Stimulated activated CD4-positive, alpha-beta T cell treated with anti-CD3 and anti-CD28 coated beads, Interleukin-12 subunit alpha, Interleukin-12 subunit beta, amount 100 ng/mL, for 48 hours (primary cell): Measurements from ENCODE around the gene ITGA8.

Experiments used
- DNase-seq, 3 donors: peaks; one replicate each; pipeline ENCODE4 v3.0.0-alpha.2; 2020; ENCODE audit warnings: low read depth in 2 of 3, low spot score in 1 of 3

The ITGA8 gene

GRCh38 chr10:15737656-15738055 is 17.9 kb upstream of the ITGA8 start:
- no peak for DNase-seq

- no peak for DNase-seq
Observed at GRCh38 chr10:15735763-15736162, 16.0 kb upstream of the ITGA8 start.

GRCh38 chr10:15730341-15730740 is 10.6 kb upstream of the ITGA8 start:
- no peak for DNase-seq

- no peak for DNase-seq
Observed at GRCh38 chr10:15729890-15730289, 10.2 kb upstream of the ITGA8 start.

GRCh38 chr10:15726042-15726441 is 6.3 kb upstream of the ITGA8 start:
- DNase-seq: no peak

- DNase-seq: no peak
Observed at GRCh38 chr10:15725603-15726002, 5.9 kb upstream of the ITGA8 start.

GRCh38 chr10:15724683-15725082 is 5.0 kb upstream of the ITGA8 start:
- DNase-seq: no peak

- DNase-seq: no peak
Observed at GRCh38 chr10:15723803-15724202, 4.1 kb upstream of the ITGA8 start.

GRCh38 chr10:15720635-15721287 is 1.0 kb upstream of the ITGA8 start:
- no peak for DNase-seq

GRCh38 chr10:15719049-15719898 is 448 bp downstream of the ITGA8 start:
- no peak for DNase-seq

GRCh38 chr10:15718694-15719048 is 1.1 kb downstream of the ITGA8 start:
- no peak for DNase-seq

GRCh38 chr10:15715619-15716227 is 4.0 kb downstream of the ITGA8 start:
- no peak for DNase-seq

- no peak for DNase-seq
Observed at GRCh38 chr10:15714847-15715246, 4.9 kb downstream of the ITGA8 start.

- DNase-seq: no peak
Observed at GRCh38 chr10:15712883-15713282, 6.8 kb downstream of the ITGA8 start.

- DNase-seq: no peak
Observed at GRCh38 chr10:15710455-15710854, 9.3 kb downstream of the ITGA8 start.

- no peak for DNase-seq
Observed at GRCh38 chr10:15705298-15705697, 14.4 kb downstream of the ITGA8 start.

GRCh38 chr10:15704581-15704968 is 15.1 kb downstream of the ITGA8 start:
- no peak for DNase-seq

- DNase-seq: no peak
Observed at GRCh38 chr10:15703944-15704580, 15.7 kb downstream of the ITGA8 start.

- DNase-seq: no peak
Observed at GRCh38 chr10:15703151-15703880, 16.4 kb downstream of the ITGA8 start.

GRCh38 chr10:15700078-15700674 is 19.5 kb downstream of the ITGA8 start:
- no peak for DNase-seq

- no peak for DNase-seq
Observed at GRCh38 chr10:15695852-15696251, 23.9 kb downstream of the ITGA8 start.
